Measurements from ENCODE around the gene TMEM150A. TPM values are rescaled to one million over a fixed set of nuclear protein-coding genes. Genes with fewer than 3 reads are reported as not detected.

Gene TMEM150A
- total and polyA plus RNA-seq, 2 of the 13 experiments (the other 11 are each of a cell fraction or from before 2014, with no cell fraction given), result 30.1 to 70.4 TPM

DNA sequence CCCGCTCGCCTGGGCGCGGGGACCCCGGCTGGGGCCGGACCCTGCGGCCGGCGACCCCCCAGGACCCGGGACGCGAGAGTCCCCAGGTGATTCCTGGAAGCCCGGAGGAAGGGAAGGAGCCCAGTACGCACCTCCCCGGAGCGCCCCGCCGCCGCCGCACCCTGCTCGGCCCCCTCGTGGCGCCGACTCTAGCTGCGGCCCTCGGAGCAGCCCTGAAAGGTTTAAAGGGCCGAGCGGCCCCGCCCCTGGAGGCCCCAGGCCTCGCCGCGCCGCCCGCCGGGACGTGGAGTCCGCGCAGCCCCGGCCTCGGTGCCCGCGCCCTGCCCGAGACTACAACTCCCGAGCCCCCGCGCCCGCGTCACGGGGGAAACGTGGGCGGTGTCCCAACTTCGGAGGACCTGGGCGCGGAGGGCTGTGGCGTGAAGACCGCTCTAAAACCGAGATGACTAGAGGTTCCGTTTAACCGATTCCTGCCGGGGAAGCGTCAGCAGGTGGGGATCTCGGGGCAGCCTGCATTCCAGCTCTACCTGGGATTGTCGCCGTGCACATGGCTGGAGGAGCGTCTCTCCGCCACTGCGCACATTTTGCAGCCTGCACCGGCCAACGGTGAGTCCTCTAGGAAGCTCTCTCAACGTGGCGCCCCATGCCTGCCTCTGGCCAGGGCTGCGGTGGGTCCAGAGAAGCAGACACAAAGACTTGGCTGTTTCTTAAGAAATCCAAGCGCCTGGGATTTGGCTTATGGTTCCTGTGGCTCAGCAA, at the start of gene TMEM150A (continued):
- TF ChIP-seq ETV5 (CRISPR knock-in tag; IDR thresholded peaks at IDR 0.05; ENCODE audit: borderline replicate concordance), result 0 out of 2 replicates have a peak, but pooled peaks have one; percentile 8
- no peak for TF ChIP-seq SMC3 (IDR thresholded peaks at IDR 0.05; ENCODE audit: low read length)
- TF ChIP-seq SRSF1 (optimal IDR thresholded peaks at IDR 0.05; ENCODE audit: low read depth, low read length), result peak; percentile 77
- no peak for TF ChIP-seq ARID2 (CRISPR knock-in tag; IDR thresholded peaks at IDR 0.05; ENCODE audit: borderline replicate concordance)
- TF ChIP-seq YY1 (IDR thresholded peaks at IDR 0.05; ENCODE audit: insufficient read depth, insufficient replicate concordance, low read depth, low read length), result peak; percentile 73
- no peak for TF ChIP-seq SYNCRIP (IDR thresholded peaks at IDR 0.05; ENCODE audit: insufficient read depth, low read depth, low read length)
- TF ChIP-seq MAFK (conservative IDR thresholded peaks at IDR 0.05 in 1 of 2, IDR thresholded peaks at IDR 0.05 in 1 of 2; ENCODE audit: low read length in 2 of 2), result no peak
- TF ChIP-seq RAD51 (IDR thresholded peaks at IDR 0.05; ENCODE audit: borderline replicate concordance), result no peak
- peak; percentile 74 for TF ChIP-seq XRCC5 (optimal IDR thresholded peaks at IDR 0.05; ENCODE audit: low read length)
- peak; percentile 19; the same call in 1 of the 2 replicates for TF ChIP-seq GATAD2A (CRISPR knock-in tag; IDR thresholded peaks at IDR 0.05)
- TF ChIP-seq POLR2A (IDR thresholded peaks at IDR 0.05; ENCODE audit: insufficient read depth in 1 of 2, low read depth in 2 of 2, low read length in 2 of 2), result peak in 1 of 2 experiments; percentile 66; a peak in 2 of 4 replicates
- TF ChIP-seq CERS6 (CRISPR knock-in tag; IDR thresholded peaks at IDR 0.05), result no peak
- 0 out of 2 replicates have a peak, but pooled peaks have one; percentile 71 for TF ChIP-seq ZNF335 (CRISPR knock-in tag; IDR thresholded peaks at IDR 0.05)
- TF ChIP-seq ZNF639 (CRISPR knock-in tag; conservative IDR thresholded peaks at IDR 0.05), result peak; percentile 76
- no peak for TF ChIP-seq SNAPC2 (CRISPR knock-in tag; IDR thresholded peaks at IDR 0.05)
- TF ChIP-seq ZNF20 (CRISPR knock-in tag; IDR thresholded peaks at IDR 0.05), result no peak
- no peak for TF ChIP-seq HHEX (CRISPR knock-in tag; IDR thresholded peaks at IDR 0.05)
- no peak for TF ChIP-seq DNMT3B (CRISPR knock-in tag; conservative IDR thresholded peaks at IDR 0.05)
- no peak for TF ChIP-seq ZNF343 (CRISPR knock-in tag; IDR thresholded peaks at IDR 0.05)
- no peak for TF ChIP-seq KLF11 (CRISPR knock-in tag; IDR thresholded peaks at IDR 0.05)
- TF ChIP-seq, protein P1, sequence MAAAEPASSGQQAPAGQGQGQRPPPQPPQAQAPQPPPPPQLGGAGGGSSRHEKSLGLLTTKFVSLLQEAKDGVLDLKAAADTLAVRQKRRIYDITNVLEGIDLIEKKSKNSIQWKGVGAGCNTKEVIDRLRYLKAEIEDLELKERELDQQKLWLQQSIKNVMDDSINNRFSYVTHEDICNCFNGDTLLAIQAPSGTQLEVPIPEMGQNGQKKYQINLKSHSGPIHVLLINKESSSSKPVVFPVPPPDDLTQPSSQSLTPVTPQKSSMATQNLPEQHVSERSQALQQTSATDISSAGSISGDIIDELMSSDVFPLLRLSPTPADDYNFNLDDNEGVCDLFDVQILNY (CRISPR knock-in tag; conservative IDR thresholded peaks at IDR 0.05), result peak; percentile 54; the same call in 1 of the 2 replicates
- TF ChIP-seq ZNF121 (CRISPR knock-in tag; IDR thresholded peaks at IDR 0.05), result no peak
- no peak for TF ChIP-seq ZNF101 (CRISPR knock-in tag; IDR thresholded peaks at IDR 0.05; ENCODE audit: borderline replicate concordance, low read depth)
- TF ChIP-seq, protein P2, sequence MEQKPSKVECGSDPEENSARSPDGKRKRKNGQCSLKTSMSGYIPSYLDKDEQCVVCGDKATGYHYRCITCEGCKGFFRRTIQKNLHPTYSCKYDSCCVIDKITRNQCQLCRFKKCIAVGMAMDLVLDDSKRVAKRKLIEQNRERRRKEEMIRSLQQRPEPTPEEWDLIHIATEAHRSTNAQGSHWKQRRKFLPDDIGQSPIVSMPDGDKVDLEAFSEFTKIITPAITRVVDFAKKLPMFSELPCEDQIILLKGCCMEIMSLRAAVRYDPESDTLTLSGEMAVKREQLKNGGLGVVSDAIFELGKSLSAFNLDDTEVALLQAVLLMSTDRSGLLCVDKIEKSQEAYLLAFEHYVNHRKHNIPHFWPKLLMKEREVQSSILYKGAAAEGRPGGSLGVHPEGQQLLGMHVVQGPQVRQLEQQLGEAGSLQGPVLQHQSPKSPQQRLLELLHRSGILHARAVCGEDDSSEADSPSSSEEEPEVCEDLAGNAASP (CRISPR knock-in tag; IDR thresholded peaks at IDR 0.05; ENCODE audit: borderline replicate concordance), result peak; percentile 10; the same call in 1 of the 2 replicates
- TF ChIP-seq REL (CRISPR knock-in tag; conservative IDR thresholded peaks at IDR 0.05), result no peak
- no peak for TF ChIP-seq PAWR (CRISPR knock-in tag; IDR thresholded peaks at IDR 0.05; ENCODE audit: borderline replicate concordance)
